GM23338 (cell line): ENCODE measurements around the gene ZBTB48.

Source experiments
- CTCF ChIP-seq, 2 experiments: fragments of 200-600 bp in 1 of 2; sonication (generic) in 1 of 2; conservative IDR thresholded peaks; 2 replicates each; pipeline versions ENCODE4 v1.5.1 to v1.6.1; 2016 to 2017; ENCODE audit warnings: antibody characterized with exemption in 2 of 2, low read depth in 2 of 2, mild to moderate bottlenecking in 2 of 2, moderate library complexity in 1 of 2
- POLR2AphosphoS5 ChIP-seq: IDR thresholded peaks from 2 replicates; pipeline ENCODE4 v1.6.1; 2016; ENCODE audit warnings: antibody characterized with exemption, low read depth

GRCh38 chr1:6625584-6626149 lies 45.9 kb downstream of the ZBTB48 start:
- TF ChIP-seq CTCF (conservative IDR thresholded peaks at IDR 0.05; ENCODE audit: low read depth in 2 of 2) (no peak), POLR2AphosphoS5 (no peak)
